PC-9 (cell line): Measurements from ENCODE around the gene KCNN3.
"Not testable (repeated sequence)": the region's sequence is repeated elsewhere in the genome, so short reads cannot be mapped to it uniquely, and the experiment has no call there.

Experiments used
- CTCF ChIP-seq: fragments of 200-600 bp; sonication (generic); conservative IDR thresholded peaks from 2 replicates; pipeline ENCODE4 v1.6.1; 2017; ENCODE audit warnings: mixed run types, antibody characterized with exemption, mild to moderate bottlenecking, moderate library complexity
- EZH2 ChIP-seq: fragments of 200-600 bp; sonication (generic); IDR thresholded peaks from 2 replicates; pipeline ENCODE4 v1.8.0; 2017; ENCODE audit warnings: antibody characterized with exemption, low read depth

DNA sequence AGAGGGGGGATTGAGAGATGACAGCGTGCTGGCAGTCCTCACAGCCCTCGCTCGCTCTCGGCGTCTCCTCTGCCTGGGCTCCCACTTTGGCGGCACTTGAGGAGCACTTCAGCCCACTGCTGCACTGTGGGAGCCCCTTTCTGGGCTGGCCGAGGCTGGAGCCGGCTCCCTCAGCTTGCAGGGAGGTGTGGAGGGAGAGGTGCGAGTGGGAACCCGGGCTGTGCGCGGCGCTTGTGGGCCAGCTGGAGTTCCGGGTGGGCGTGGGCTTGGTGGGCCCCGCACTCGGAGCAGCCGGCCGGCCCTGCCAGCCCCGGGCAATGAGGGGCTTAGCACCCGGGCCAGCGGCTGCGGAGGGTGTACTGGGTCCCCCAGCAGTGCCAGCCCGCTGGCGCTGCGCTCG lies 192.2 kb downstream of the KCNN3 start:
- not testable (repeated sequence) for TF ChIP-seq CTCF, EZH2
